Measurements from ENCODE around the gene OOSP3.
"Not testable (repeated sequence)": the region's sequence is repeated elsewhere in the genome, so short reads cannot be mapped to it uniquely, and the experiment has no call there.

Gene OOSP3, protein sequence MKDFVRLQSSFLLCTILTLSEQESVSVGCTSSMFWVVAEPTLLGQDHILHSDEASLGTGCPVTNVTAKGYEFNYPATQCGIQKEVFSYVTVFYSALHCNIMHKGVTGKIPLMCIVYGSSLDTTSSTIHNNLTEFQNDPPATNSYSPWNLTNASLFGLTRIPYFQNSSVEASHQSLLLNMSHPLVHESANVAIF

GRCh38 chr11:59878575-59878974 is at the start of gene OOSP3:
TSS of gene OOSP3 (plus strand) at chr11:59878782. CDS start at chr11:59878809, 27 bp downstream.
- DNase-seq (ENCODE audit: low spot score) = no peak

DNA sequence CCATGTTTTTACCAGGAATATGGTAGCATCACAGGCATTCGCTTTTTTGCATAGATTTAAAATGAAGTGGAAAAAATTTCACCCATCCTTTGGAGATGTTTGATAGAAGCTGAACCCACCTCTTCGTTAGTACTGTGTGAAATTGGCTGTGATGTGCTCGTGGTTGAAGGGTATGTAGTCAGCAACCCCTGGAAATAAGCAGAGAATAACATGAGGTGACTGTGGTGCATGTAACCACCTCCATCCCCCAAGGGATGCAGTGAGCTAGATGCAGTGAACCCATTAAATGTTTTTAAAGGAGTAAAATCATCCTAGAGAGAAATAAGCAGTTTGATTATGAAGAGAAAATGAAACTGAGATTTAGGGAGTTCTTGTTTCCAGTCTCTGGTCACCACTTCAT is 49.2 kb upstream of the OOSP3 start:
- no peak for DNase-seq (ENCODE audit: low spot score)

DNA sequence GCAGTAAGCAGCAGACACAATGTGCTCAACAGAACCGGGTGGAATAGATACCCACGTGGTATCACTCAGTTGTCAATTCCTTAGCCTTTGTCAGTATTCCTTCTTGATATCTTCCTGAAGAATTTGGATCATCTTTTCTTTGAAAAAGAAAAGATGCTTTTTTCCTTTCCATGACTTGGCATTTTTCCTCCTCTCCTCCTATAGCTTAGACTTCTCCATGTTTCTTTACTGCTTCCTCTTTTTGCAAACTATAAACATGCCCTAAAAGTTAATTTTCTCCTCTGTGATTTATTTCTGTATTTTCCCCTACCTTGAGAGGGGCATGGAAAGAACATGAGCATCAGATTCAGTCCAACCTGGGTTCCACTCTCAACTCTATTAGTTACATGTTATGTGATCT is 45.0 kb upstream of the OOSP3 start:
- no peak for DNase-seq (ENCODE audit: low spot score)

DNA sequence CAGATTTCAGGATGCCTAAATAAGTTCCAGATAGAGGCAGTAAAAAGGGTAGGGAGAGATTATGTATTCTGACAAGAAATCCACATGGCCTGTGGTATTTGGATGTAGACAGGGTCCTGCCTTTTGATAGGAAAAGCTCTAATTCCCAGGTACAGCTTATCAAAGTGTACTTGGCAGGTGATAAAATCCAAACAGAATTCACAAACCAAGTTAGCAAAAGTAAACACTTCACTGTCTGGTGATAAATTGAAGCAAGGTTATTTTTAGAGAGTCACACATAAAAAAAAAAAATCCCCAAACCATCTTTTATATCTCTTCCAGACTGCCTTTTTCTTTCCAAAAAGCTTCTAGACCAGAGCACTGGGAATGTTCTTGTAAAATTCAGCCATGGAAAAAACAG is 39.0 kb upstream of the OOSP3 start:
- DNase-seq (ENCODE audit: low spot score) = no peak

GRCh38 chr11:59841514-59841913 is 37.1 kb upstream of the OOSP3 start:
- no peak for DNase-seq (ENCODE audit: low spot score)

- DNase-seq (ENCODE audit: low spot score) = no peak
Observed at GRCh38 chr11:59842316-59842715, 36.3 kb upstream of the OOSP3 start.

GRCh38 chr11:59845399-59845798 is 33.2 kb upstream of the OOSP3 start, which contains the start of gene CBLIF:
TSS of gene CBLIF (minus strand) at chr11:59845499. CDS start at chr11:59845453, 46 bp downstream.
- no peak for DNase-seq (ENCODE audit: low spot score)

DNA sequence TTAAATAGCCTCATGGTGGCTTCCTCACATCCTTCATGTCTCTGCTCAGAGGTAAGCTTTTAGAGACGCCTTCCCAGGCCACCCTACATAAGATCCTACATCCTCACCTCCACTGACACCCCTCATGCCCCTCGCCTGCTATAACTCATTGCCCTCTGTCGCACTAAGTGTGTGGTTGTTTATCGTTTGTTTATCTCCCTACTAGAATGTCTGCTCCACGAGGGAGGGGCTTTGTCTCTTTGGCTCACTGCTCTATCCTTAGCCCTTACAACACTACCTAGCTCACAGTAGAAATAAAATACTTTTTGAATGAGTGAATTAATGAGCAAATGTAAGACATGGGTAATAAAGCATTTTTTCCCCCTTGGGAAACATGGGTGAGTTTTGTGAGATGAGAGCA is 32.0 kb upstream of the OOSP3 start:
- DNase-seq (ENCODE audit: low spot score) = no peak

DNA sequence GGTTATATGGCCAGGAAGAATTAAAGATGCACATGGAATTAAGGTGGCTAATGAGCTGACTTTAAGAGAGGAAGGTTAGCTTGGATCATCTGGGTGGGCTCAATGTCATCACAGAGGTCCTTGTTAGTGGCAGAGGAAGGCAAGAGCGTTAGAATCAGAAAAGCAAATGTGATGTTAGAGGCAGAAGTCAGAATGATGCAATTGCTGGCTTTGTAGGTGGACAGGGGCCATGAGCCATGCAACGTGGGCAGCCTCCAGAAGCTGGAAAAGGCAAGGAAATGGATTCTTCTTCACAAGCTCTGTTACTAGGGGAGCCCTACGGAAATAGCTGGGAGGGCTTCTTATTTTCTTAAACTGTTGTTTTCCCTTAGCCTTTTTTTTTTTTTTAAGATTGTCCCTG is 31.0 kb upstream of the OOSP3 start:
- DNase-seq (ENCODE audit: low spot score) = no peak

GRCh38 chr11:59848439-59848838 is 30.1 kb upstream of the OOSP3 start:
- not testable (repeated sequence) for DNase-seq (ENCODE audit: low spot score)

DNA sequence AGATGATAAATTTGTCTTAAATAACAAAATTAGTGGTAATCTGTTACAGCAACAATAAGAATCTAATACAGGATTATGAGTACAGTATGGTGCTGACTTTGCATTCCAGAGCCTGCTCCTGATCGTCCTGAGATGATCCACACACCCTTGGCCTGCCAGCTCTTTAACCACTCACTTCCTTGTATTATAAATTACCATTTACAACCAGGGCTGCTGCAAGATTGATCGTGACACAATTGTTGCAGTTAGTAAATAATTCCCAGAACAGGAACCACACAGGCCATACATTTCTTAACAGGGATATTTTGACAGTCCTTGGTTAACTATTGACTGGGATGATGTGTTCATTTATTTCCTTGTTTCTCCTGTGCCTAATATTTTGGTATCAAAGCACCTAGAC is 29.5 kb upstream of the OOSP3 start:
- DNase-seq (ENCODE audit: low spot score) = peak; percentile 98

GRCh38 chr11:59849551-59849950 is 29.0 kb upstream of the OOSP3 start:
- DNase-seq (ENCODE audit: low spot score) = not testable (repeated sequence)

- DNase-seq (ENCODE audit: low spot score) = not testable (repeated sequence)
Observed at GRCh38 chr11:59851416-59851815, 27.2 kb upstream of the OOSP3 start.

DNA sequence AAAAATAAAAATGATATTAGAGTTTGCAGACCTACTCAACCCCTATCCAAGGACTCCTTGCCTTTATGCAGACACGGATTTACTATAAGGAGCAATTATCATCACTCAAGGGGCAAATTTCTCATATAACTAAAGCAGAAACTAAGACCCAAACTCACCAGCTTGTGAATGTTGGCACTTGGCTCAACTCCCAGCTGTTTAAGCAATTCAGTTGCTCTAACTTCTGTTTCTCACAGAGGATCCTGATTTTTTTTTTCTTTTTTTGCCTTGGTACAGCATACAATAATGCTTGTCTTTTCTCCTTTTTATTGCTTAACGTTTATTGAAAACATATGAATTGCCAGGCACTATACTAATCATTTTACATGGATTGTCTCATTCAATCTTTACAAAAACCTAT is 23.7 kb upstream of the OOSP3 start:
- DNase-seq (ENCODE audit: low spot score) = no peak

GRCh38 chr11:59857439-59858434 is 20.8 kb upstream of the OOSP3 start:
- peak; percentile 86 for DNase-seq (ENCODE audit: low spot score)

GRCh38 chr11:59859673-59860072 is 18.9 kb upstream of the OOSP3 start:
- DNase-seq (ENCODE audit: low spot score) = no peak

- DNase-seq (ENCODE audit: low spot score) = no peak
Observed at GRCh38 chr11:59862252-59862651, 16.3 kb upstream of the OOSP3 start.

- peak; percentile 85 for DNase-seq (ENCODE audit: low spot score)
Observed at GRCh38 chr11:59865031-59865430, 13.6 kb upstream of the OOSP3 start.

- peak; percentile 83 for DNase-seq (ENCODE audit: low spot score)
Observed at GRCh38 chr11:59866397-59866796, 12.2 kb upstream of the OOSP3 start, which contains the start of gene TCN1. TSS of gene TCN1 (minus strand) at chr11:59866487. CDS start at chr11:59866470, 17 bp downstream.

DNA sequence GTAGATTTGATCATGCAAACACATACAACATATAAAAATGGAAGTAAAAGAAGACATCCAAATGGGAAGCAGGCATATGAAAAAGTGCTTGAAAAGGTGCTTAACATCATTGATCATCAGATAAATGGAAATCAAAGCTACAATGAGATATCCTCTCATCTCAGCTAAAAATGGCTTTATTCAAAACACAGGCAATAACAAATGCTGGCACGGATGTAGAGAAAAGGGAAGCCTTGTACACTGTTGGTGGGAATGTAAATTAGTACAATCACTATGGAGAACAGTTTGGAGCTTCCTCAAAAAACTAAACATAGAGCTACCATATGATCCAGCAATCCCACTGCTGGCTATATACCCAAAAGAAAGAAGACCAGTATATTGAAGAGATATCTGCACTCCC is 11.7 kb upstream of the OOSP3 start:
- DNase-seq (ENCODE audit: low spot score) = no peak

DNA sequence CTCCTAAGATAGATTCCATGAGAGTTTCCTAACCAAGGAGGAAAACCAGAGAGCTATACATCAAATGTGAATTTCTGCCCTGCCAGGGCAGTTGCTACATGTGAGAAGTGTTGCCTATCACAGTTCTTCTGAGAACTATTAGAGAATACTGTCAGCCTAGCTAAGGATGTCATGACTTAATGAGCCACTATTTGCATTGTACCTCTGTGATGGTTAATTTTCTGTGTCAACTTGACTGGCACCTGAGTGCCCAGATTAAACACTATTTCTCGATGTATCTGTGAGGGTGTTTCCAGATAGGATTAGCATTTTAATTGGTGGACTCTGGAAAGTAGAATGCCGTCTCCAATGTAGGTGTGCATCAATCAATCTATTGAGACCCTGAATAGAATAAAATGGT is 10.6 kb upstream of the OOSP3 start:
- DNase-seq (ENCODE audit: low spot score) = no peak

DNA sequence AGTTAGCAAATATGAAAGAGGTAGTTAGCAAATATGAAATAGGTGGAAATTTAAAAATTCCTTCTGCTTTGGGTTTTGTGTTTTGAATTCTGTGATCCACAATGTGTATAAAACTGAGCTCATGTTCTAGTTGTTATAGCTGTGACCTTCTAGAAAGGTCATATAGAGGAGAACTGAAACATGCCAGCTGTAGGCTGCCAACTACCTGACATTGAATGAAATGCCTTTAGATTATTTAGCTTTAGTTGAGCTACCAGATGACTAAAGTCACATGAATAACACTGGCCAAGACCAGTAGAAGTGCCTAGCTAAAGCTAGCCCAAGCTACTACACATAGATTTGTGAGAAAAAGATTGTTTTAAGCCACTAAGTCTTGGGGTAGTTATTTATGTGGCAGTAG is 6.5 kb upstream of the OOSP3 start:
- no peak for DNase-seq (ENCODE audit: low spot score)

DNA sequence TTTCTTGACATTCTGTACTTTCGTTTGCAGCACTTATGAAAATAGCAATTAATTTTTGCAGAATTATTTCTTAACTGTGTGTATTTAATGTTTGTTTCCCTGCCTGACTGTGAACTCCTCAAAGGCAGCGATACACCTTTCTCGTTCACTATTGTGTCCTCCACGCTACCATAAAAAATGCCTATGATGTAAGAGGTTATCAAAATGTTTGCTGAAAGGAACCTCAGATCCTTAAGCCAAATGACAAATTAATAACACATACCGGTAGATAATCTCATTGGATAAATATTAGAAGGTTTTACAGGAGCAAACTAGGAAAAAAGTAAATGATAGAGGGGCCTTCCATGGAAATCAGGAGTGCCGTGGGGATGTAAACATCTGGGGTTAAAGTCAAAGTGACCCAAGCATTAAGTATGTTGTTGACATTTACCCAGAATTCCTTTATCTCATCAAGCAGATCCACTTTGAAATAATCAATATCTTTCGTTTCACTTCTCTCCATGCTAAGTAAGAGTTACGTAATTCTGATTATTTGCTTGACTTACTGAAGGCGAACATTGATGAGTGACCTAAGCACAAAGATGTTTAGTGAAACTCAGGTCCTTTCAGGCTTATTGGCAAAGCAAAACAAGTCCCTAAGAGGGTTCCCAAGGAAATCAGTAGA is 2.6 kb upstream of the OOSP3 start:
- no peak for DNase-seq (ENCODE audit: low spot score)
